Measurements from ENCODE around the gene ARHGAP31.
"Not testable (repeated sequence)": the region's sequence is repeated elsewhere in the genome, so short reads cannot be mapped to it uniquely, and the experiment has no call there.

DNA sequence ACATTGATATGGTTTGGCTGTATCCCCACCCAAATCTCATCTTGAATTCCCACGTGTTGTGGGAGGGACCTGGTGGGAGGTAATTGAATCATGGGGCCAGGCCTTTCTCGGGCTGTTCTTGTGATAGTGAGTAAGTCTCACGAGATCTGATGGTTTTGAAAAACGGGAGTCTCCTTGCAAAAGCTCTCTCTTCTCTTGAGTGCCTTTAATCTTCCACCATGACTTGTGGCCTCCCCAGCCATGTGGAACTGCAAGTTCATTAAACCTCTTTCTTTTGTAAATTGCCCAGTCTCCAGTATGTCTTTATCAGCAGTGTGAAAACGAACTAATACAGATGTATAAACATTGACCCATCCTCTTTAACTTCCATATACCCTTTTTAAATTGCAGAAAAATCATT, 26.6 kb downstream of the ARHGAP31 start:
- TF ChIP-seq POLR2A (IDR thresholded peaks at IDR 0.05) = not testable (repeated sequence)
- TF ChIP-seq, protein P1, sequence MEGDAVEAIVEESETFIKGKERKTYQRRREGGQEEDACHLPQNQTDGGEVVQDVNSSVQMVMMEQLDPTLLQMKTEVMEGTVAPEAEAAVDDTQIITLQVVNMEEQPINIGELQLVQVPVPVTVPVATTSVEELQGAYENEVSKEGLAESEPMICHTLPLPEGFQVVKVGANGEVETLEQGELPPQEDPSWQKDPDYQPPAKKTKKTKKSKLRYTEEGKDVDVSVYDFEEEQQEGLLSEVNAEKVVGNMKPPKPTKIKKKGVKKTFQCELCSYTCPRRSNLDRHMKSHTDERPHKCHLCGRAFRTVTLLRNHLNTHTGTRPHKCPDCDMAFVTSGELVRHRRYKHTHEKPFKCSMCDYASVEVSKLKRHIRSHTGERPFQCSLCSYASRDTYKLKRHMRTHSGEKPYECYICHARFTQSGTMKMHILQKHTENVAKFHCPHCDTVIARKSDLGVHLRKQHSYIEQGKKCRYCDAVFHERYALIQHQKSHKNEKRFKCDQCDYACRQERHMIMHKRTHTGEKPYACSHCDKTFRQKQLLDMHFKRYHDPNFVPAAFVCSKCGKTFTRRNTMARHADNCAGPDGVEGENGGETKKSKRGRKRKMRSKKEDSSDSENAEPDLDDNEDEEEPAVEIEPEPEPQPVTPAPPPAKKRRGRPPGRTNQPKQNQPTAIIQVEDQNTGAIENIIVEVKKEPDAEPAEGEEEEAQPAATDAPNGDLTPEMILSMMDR (IDR thresholded peaks at IDR 0.05) = not testable (repeated sequence)
